ENCODE data around the gene TTC7B.

GRCh38 chr14:90846511-90846910 lies 30.3 kb upstream of the TTC7B start:
- TF ChIP-seq CTCF (IDR thresholded peaks at IDR 0.05) = no peak
- TF ChIP-seq POLR2A (IDR thresholded peaks at IDR 0.05) = no peak
- TF ChIP-seq POLR2AphosphoS5 (IDR thresholded peaks at IDR 0.05) = no peak
- no peak for TF ChIP-seq EP300 (IDR thresholded peaks at IDR 0.05)
